Calu3 (cell line): ENCODE results near the gene PSD. TPM values are rescaled to one million over a fixed set of nuclear protein-coding genes. Genes with fewer than 3 reads are reported as not detected.
A peak's percentile ranks its signal among the peaks of the same experiment; 100 is the strongest.

Experiments used
- BruUV-seq: library from RNA; stranded (reverse); fragments of 400-500 nt; replicated peaks from 2 replicates; lab custom pipeline; 2021; lab: Mats Ljungman, UMichigan
- CTCF ChIA-PET: fragments of 300-600 bp; sonication (Branson Sonifier 250); formaldehyde crosslinking; loops from one replicate; lab custom pipeline; 2022; ENCODE audit warnings: antibody characterized with exemption; lab: Charles Lee
- DNase-seq: peaks from one replicate; pipeline ENCODE4 v3.0.0; 2022
- H3K27ac Mint-ChIP-seq: one replicate; pipeline ENCODE4 v1.8.0; 2022; ENCODE audit warnings: mixed read lengths; ENCODE audit not compliant: unreplicated experiment
- H3K27me3 Mint-ChIP-seq: one replicate; pipeline ENCODE4 v1.8.0; 2022; ENCODE audit warnings: mixed read lengths; ENCODE audit not compliant: unreplicated experiment
- H3K36me3 Mint-ChIP-seq: one replicate; pipeline ENCODE4 v1.8.0; 2022; ENCODE audit warnings: mild to moderate bottlenecking, moderate library complexity, mixed read lengths; ENCODE audit not compliant: insufficient read depth, unreplicated experiment
- H3K4me1 Mint-ChIP-seq: one replicate; pipeline ENCODE4 v1.8.0; 2022; ENCODE audit warnings: mild to moderate bottlenecking, low read depth, mixed read lengths; ENCODE audit not compliant: unreplicated experiment
- H3K4me3 Mint-ChIP-seq: one replicate; pipeline ENCODE4 v1.8.0; 2022; ENCODE audit warnings: mild to moderate bottlenecking, low read depth, moderate library complexity, mixed read lengths; ENCODE audit not compliant: unreplicated experiment
- H3K9me3 Mint-ChIP-seq: one replicate; pipeline ENCODE4 v1.8.0; 2022; ENCODE audit warnings: low read depth, mixed read lengths; ENCODE audit not compliant: unreplicated experiment
- CTCF ChIP-seq: fragments of 200-600 bp; IDR thresholded peaks from one replicate; pipeline ENCODE4 v1.8.0; 2022; ENCODE audit warnings: antibody characterized with exemption; ENCODE audit not compliant: unreplicated experiment
- intact Hi-C: fragments of 100-400 bp; cut with micrococcal nuclease; formaldehyde crosslinking; loops from one replicate; pipeline ENCODE4 v1.10.0; 2022; ENCODE audit not compliant: unreplicated experiment
- microRNA-seq: library from miRNA; unstranded; fragments of <30 nt; microRNA quantifications from one replicate; pipeline ENCODE4 v1.2.0, GENCODE V29; 2022
- total RNA-seq: library from RNA; stranded (reverse); gene quantifications from 2 replicates; pipeline ENCODE4 v1.2.3, GENCODE V29; 2022

The PSD gene
- total RNA-seq, 1 experiment from 2014 or later, result 0.35 TPM

GRCh38 chr10:102358712-102359382, 59.7 kb downstream of the PSD start:
- Mint-ChIP-seq H3K4me1 (no peaks in the 10 kb centered on the region), H3K27me3 (no peaks in the 10 kb centered on the region), H3K27ac (no peak overlapping the region), H3K9me3 (no peaks in the 10 kb centered on the region), H3K4me3 (no peak overlapping the region), H3K36me3 (peaks cover 47% of the 10 kb centered on the region)
- no TSS peak for BruUV-seq
- TF ChIP-seq CTCF, result no peak
- no peak for DNase-seq
- intact Hi-C loops, result no loop called here
- CTCF ChIA-PET, result interaction anchor here (0.6 kb wide), 1 partner anchor 71 kb away, joined by 5 read pairs; no protein-coding TSS in a partner anchor

GRCh38 chr10:102354451-102354850, 64.1 kb downstream of the PSD start:
- Mint-ChIP-seq H3K9me3 (no peaks in the 10 kb centered on the region), H3K36me3 (peaks cover 51% of the 10 kb centered on the region), H3K4me3 (no peak overlapping the region), H3K27ac (no peak overlapping the region), H3K4me1 (no peaks in the 10 kb centered on the region), H3K27me3 (no peaks in the 10 kb centered on the region)
- CTCF ChIA-PET, result interaction anchor here (4.5 kb wide), 1 partner anchor 124 kb away, joined by 71 read pairs; no protein-coding TSS in a partner anchor
- DNase-seq, result no peak
- BruUV-seq, result no TSS peak
- TF ChIP-seq CTCF, result no peak
- intact Hi-C loops, result no loop called here

Small RNAs within 50 kb of the gene (microRNA-seq; reads per million reads assigned to microRNA genes)
- gene MIR146B, result 120 reads per million, percentile 66 among the genes with 10 or more reads in this experiment

Other genes starting within 250 kb of the PSD start
- gene ELOVL3, start 192.5 kb downstream of the PSD start, total RNA-seq, result 0.27 and 0.35 TPM in 2 replicates
- not detected in 2 replicates for gene PITX3, start 177.3 kb downstream of the PSD start, total RNA-seq
- gene GBF1, start 173.3 kb downstream of the PSD start, total RNA-seq, result 34.6 and 36.1 TPM in 2 replicates
- 64.7 and 72.9 TPM in 2 replicates for gene NFKB2, start 23.1 kb downstream of the PSD start, total RNA-seq
- gene FBXL15, start 2.1 kb upstream of the PSD start, total RNA-seq, result 5.5 and 6.4 TPM in 2 replicates
- gene CUEDC2, start 13.8 kb upstream of the PSD start, total RNA-seq, result 38.1 and 43.8 TPM in 2 replicates
- gene C10orf95, start 32.8 kb upstream of the PSD start, total RNA-seq, result 0.57 and 0.59 TPM in 2 replicates
- gene ACTR1A, start 83.9 kb upstream of the PSD start, total RNA-seq, result 43.7 and 48.2 TPM in 2 replicates
- 6.7 and 7.0 TPM in 2 replicates for gene SUFU, start 85.2 kb upstream of the PSD start, total RNA-seq
- gene TRIM8, start 225.7 kb upstream of the PSD start, total RNA-seq, result 52.1 and 66.3 TPM in 2 replicates